Choroid plexus epithelial cell (primary cell): ENCODE results near the gene CHST3.
A peak's percentile ranks its signal among the peaks of the same experiment; 100 is the strongest.

Source experiments
- DNase-seq: peaks from one replicate; pipeline ENCODE4 v3.0.0-alpha.2; 2010; ENCODE audit warnings: low read depth
- H3K4me3 ChIP-seq: 2 replicates; pipeline ENCODE4 v1.5.1; 2011; ENCODE audit warnings: low read depth, mild to moderate bottlenecking, control low read depth, low read length, moderate library complexity
- CTCF ChIP-seq: conservative IDR thresholded peaks from 2 replicates; pipeline ENCODE4 v1.5.1; 2011; ENCODE audit warnings: low read depth, mild to moderate bottlenecking, control low read depth, inconsistent platforms, low read length, moderate library complexity

Gene CHST3

DNA sequence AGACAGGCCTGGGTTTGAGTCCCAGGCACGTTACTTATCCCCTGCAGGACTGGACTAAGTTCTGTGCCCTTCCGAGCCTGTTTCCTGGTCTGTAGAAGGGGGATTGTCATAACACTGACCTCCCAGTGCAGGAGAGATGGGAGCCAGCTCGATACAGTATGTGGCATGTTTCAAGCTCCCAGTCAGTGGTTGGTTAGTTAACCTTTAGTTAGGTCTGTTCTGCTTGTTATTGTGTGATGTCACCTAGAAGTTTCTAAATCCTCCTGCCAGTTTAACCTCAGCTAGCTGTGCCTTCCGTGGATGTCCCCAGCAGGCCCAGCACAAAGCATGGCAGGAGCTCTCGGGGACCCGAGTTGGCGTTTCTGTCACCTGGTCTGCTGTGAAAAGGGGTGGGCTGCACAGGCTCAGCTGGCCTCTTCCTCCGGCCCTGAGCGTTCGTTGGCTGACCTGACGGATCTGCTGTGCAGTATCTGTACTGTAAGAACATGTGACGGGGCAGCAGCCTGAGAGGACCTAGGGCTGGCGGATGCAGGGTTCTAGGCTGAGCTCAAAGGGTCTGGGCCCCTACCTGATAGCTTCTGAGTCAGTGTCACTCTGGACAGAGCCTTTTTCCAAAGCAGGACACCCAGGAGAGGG is 71.2 kb downstream of the CHST3 start:
- DNase-seq: peak; percentile 13
- no peak for TF ChIP-seq CTCF
- no peak overlapping the region for H3K4me3 ChIP-seq

GRCh38 chr10:72037266-72037665 is 73.1 kb downstream of the CHST3 start:
- TF ChIP-seq CTCF: no peak
- DNase-seq: no peak
- no peak overlapping the region for H3K4me3 ChIP-seq

DNA sequence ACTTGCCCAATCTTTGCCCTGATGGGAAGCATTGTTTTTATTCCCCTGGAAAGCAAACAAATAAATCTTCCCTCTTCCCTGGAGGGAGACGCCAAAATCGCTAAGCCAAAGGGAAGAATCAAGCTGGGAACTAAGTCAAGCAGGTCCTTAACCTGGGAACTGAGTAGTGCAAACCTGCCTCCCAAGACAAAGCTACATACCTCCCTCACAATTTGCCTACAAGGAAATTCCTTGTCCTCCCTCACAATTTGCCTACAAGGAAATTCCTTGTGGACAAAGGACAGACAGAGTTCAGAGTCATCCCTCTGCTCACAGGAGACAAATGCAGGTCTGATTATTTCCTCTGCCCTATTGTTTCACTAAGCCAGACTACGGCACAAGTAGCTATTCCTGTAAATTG is 73.6 kb downstream of the CHST3 start:
- no peak for TF ChIP-seq CTCF
- DNase-seq: no peak
- H3K4me3 ChIP-seq: no peak overlapping the region

- peak; percentile 27 for DNase-seq
- H3K4me3 ChIP-seq: no peak overlapping the region
- no peak for TF ChIP-seq CTCF
These were observed 74.3 kb downstream of the CHST3 start for GRCh38 chr10:72038458-72039001.

DNA sequence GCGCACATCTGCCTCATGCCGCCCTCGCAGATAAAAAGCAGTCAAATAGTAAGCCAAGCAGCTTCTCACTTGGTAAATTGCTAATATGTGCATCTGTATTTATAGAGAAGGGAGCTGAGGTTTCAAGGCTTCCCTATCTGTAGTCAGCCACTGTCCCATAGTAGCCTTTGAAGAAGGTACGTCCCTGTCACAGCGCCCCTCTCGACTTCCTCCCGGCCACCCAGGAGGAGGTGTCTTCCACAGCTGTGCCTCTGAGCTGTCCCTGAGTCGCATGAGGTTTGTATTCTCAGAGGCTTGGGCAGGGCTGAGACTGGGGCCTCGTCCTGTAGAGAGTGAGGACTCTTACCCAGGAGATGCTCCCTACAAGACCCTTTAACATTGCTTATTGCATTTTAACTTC is 75.2 kb downstream of the CHST3 start:
- no peak for TF ChIP-seq CTCF
- DNase-seq: no peak
- no peak overlapping the region for H3K4me3 ChIP-seq

- no peak for DNase-seq
- no peak for TF ChIP-seq CTCF
- no peak overlapping the region for H3K4me3 ChIP-seq
These were observed 77.3 kb downstream of the CHST3 start for GRCh38 chr10:72041491-72041890.
